ENCODE data around the gene MIPOL1.
"Not testable (repeated sequence)": the region's sequence is repeated elsewhere in the genome, so short reads cannot be mapped to it uniquely, and the experiment has no call there.

Gene MIPOL1

GRCh38 chr14:37375566-37375965 is 177.8 kb downstream of the MIPOL1 start:
- Histone ChIP-seq H3K4me3 (ENCODE audit: low read depth, low read length, poor library complexity, severe bottlenecking) (no peak overlapping the region), H3K4me1 (ENCODE audit: insufficient read depth, low read length, severe bottlenecking) (no peaks in the 10 kb centered on the region), H3K9ac (ENCODE audit: low read length) (no peak overlapping the region), H4K20me1 (ENCODE audit: insufficient read depth, low read length) (no peaks in the 10 kb centered on the region), H3K36me3 (ENCODE audit: insufficient read depth, low read length) (no peaks in the 10 kb centered on the region), H2AFZ (ENCODE audit: low read length) (no peak overlapping the region), H3K79me2 (ENCODE audit: insufficient read depth, low read length) (no peaks in the 10 kb centered on the region), H3K27ac (ENCODE audit: low read depth, low read length, poor library complexity, severe bottlenecking) (no peak overlapping the region), H3K27me3 (ENCODE audit: insufficient read depth, low read length) (no peaks in the 10 kb centered on the region), H3K9me2 (ENCODE audit: low read depth, low read length) (no peaks in the 10 kb centered on the region), H3K9me3 (ENCODE audit: low read length) (no peaks in the 10 kb centered on the region), H3K4me2 (ENCODE audit: low read length) (no peak overlapping the region), H3F3A (ENCODE audit: insufficient read depth, low read length) (no peaks in the 10 kb centered on the region)
- TF ChIP-seq EZH2 (IDR thresholded peaks at IDR 0.05; ENCODE audit: borderline replicate concordance, low read length): no peak
- TF ChIP-seq CTCF (IDR thresholded peaks at IDR 0.05; ENCODE audit: low read length): no peak

GRCh38 chr14:37376944-37377609 is 179.3 kb downstream of the MIPOL1 start:
- TF ChIP-seq CTCF (IDR thresholded peaks at IDR 0.05; ENCODE audit: low read length) (no peak), EZH2 (IDR thresholded peaks at IDR 0.05; ENCODE audit: borderline replicate concordance, low read length) (no peak)
- Histone ChIP-seq H3K9me3 (ENCODE audit: low read length) (no peaks in the 10 kb centered on the region), H3K27me3 (ENCODE audit: insufficient read depth, low read length) (no peaks in the 10 kb centered on the region), H3K79me2 (ENCODE audit: insufficient read depth, low read length) (no peaks in the 10 kb centered on the region), H4K20me1 (ENCODE audit: insufficient read depth, low read length) (no peaks in the 10 kb centered on the region), H3K4me1 (ENCODE audit: insufficient read depth, low read length, severe bottlenecking) (no peaks in the 10 kb centered on the region), H3K9me2 (ENCODE audit: low read depth, low read length) (no peaks in the 10 kb centered on the region), H3F3A (ENCODE audit: insufficient read depth, low read length) (no peaks in the 10 kb centered on the region), H3K4me2 (ENCODE audit: low read length) (no peak overlapping the region), H3K27ac (ENCODE audit: low read depth, low read length, poor library complexity, severe bottlenecking) (no peak overlapping the region), H2AFZ (ENCODE audit: low read length) (no peak overlapping the region), H3K9ac (ENCODE audit: low read length) (no peak overlapping the region), H3K4me3 (ENCODE audit: low read depth, low read length, poor library complexity, severe bottlenecking) (no peak overlapping the region), H3K36me3 (ENCODE audit: insufficient read depth, low read length) (no peaks in the 10 kb centered on the region)

DNA sequence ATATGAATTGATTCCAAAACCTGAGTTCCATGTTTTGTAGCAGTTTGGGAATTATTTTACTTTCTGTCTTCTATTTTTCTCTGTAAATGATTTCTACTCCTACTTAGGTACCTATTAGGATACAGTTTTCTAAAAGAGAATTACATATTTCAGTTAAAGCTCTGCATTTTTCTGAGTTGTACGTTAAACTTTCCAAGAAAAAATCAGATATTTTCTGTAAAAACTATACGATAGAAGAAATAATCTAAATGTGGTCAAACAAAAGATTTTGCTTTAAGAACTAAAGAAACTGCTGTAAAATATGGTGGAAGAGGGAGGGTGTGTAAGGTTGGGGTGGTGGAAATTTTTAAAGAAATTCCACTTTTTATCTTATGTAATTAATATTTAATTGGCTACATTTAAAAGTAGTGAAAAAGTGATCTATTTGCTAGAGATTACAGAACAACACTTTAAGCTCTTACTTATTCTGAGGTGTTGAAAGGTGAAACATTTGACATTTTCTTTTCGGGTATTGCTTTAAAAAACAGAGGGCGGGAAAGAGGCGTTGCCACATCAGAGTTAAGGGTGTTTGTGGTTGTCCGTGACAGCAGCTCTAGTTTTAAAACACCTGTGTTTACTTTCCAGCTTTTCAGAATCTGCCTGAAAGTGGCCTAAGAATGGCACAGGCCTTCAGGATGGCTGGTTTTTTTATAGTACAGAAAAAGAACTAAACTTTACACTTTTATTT is 187.3 kb downstream of the MIPOL1 start:
- no peak overlapping the region for H3K4me2 ChIP-seq (ENCODE audit: low read length)
- H3K79me2 ChIP-seq (ENCODE audit: insufficient read depth, low read length): no peaks in the 10 kb centered on the region
- no peaks in the 10 kb centered on the region for H4K20me1 ChIP-seq (ENCODE audit: insufficient read depth, low read length)
- no peak overlapping the region for H3K27ac ChIP-seq (ENCODE audit: low read depth, low read length, poor library complexity, severe bottlenecking)
- H3K36me3 ChIP-seq (ENCODE audit: insufficient read depth, low read length): no peaks in the 10 kb centered on the region
- 0 out of 2 replicates have a peak overlapping the region, but pooled peaks have one; percentile 5 for H2AFZ ChIP-seq (ENCODE audit: low read length)
- H3K4me3 ChIP-seq (ENCODE audit: low read depth, low read length, poor library complexity, severe bottlenecking): no peak overlapping the region
- H3K4me1 ChIP-seq (ENCODE audit: insufficient read depth, low read length, severe bottlenecking): no peaks in the 10 kb centered on the region
- TF ChIP-seq CTCF (IDR thresholded peaks at IDR 0.05; ENCODE audit: low read length): no peak
- no peak for TF ChIP-seq EZH2 (IDR thresholded peaks at IDR 0.05; ENCODE audit: borderline replicate concordance, low read length)
- no peaks in the 10 kb centered on the region for H3K9me3 ChIP-seq (ENCODE audit: low read length)
- H3K9ac ChIP-seq (ENCODE audit: low read length): no peak overlapping the region
- H3K9me2 ChIP-seq (ENCODE audit: low read depth, low read length): no peaks in the 10 kb centered on the region
- no peaks in the 10 kb centered on the region for H3K27me3 ChIP-seq (ENCODE audit: insufficient read depth, low read length)
- no peaks in the 10 kb centered on the region for H3F3A ChIP-seq (ENCODE audit: insufficient read depth, low read length)

GRCh38 chr14:37397157-37397940 is 199.6 kb downstream of the MIPOL1 start:
- not testable (repeated sequence) for H3K4me1 ChIP-seq (ENCODE audit: insufficient read depth, low read length, severe bottlenecking); H3K27ac ChIP-seq (ENCODE audit: low read depth, low read length, poor library complexity, severe bottlenecking); H3K9me3 ChIP-seq (ENCODE audit: low read length); H3F3A ChIP-seq (ENCODE audit: insufficient read depth, low read length); H3K79me2 ChIP-seq (ENCODE audit: insufficient read depth, low read length); H3K4me3 ChIP-seq (ENCODE audit: low read depth, low read length, poor library complexity, severe bottlenecking); H3K27me3 ChIP-seq (ENCODE audit: insufficient read depth, low read length); H4K20me1 ChIP-seq (ENCODE audit: insufficient read depth, low read length); H2AFZ ChIP-seq (ENCODE audit: low read length); H3K9ac ChIP-seq (ENCODE audit: low read length); H3K9me2 ChIP-seq (ENCODE audit: low read depth, low read length); H3K4me2 ChIP-seq (ENCODE audit: low read length); H3K36me3 ChIP-seq (ENCODE audit: insufficient read depth, low read length)
